ENCODE measurements around the gene SMCO1.
"Not testable (repeated sequence)": the region's sequence is repeated elsewhere in the genome, so short reads cannot be mapped to it uniquely, and the experiment has no call there.

SMCO1 gene

DNA sequence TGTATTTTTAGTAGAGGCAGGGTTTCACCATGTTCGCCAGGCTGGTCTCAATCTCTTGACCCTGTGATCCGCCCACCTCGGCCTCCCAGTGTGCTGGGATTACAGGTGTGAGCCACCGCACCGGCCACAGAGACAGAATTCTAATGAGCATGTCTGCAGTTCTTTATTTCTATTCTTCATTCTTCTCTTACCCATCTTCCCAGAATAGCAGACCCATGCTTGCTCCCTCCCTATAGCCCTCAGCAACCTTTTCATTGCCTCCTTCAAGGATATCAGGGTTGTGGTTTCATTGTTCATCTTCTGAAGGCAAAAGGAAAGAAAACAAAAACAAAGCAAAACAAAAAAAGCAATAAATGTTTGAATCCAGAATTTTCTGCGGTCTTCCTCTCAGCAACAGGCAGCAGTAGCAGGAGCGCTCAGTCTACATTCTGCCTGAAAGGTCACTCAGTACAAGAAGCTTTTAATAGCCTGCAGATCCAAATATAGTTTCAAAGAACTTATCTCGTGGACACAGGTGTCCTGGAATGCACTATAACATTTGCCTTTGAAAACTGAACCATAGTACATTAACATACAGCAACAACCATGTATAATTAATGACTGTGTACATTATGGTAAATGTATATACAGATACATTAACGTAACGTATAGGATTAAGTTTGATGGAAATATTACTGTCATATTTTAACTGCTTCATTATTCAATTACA is at the start of gene SMCO1:
Gene SMCO1, minus strand, starts transcription at position 434 of the 709 bp plus-strand sequence. Its CDS starts 137 bp downstream, at position 297.
- Histone ChIP-seq H3K27me3 (ENCODE audit: control insufficient read depth in 2 of 2, insufficient read depth in 2 of 2, low read length in 2 of 2) (no peaks in the 10 kb centered on the region), H3K4me3 (ENCODE audit: low read length in 2 of 2) (no peak within 1 kb of the TSS), H3K9me3 (ENCODE audit: control insufficient read depth in 2 of 2, low read length in 2 of 2) (peaks cover 10 to 21% of the 10 kb centered on the region in 2 donors), H3K9ac (ENCODE audit: low read depth in 1 of 2, low read length in 2 of 2) (no peak within 1 kb of the TSS), H3K27ac (ENCODE audit: low read depth in 2 of 2, low read length in 2 of 2) (no peak within 1 kb of the TSS), H3K4me1 (ENCODE audit: control insufficient read depth in 2 of 2, insufficient read depth in 2 of 2, low read length in 2 of 2) (no peaks in the 10 kb centered on the region), H3K36me3 (ENCODE audit: control insufficient read depth in 2 of 2, insufficient read depth in 2 of 2, low read length in 2 of 2) (no peaks in the 10 kb centered on the region)

GRCh38 chr3:196563721-196564225 is 48.6 kb upstream of the SMCO1 start:
- Histone ChIP-seq H3K27ac (ENCODE audit: low read depth in 2 of 2, low read length in 2 of 2) (no peak overlapping the region), H3K4me1 (ENCODE audit: control insufficient read depth in 2 of 2, insufficient read depth in 2 of 2, low read length in 2 of 2) (peaks cover 6 to 11% of the 10 kb centered on the region in 2 donors), H3K36me3 (ENCODE audit: control insufficient read depth in 2 of 2, insufficient read depth in 2 of 2, low read length in 2 of 2) (peaks cover 3 to 14% of the 10 kb centered on the region in 2 donors), H3K9ac (ENCODE audit: low read depth in 1 of 2, low read length in 2 of 2) (no peak overlapping the region), H3K9me3 (ENCODE audit: control insufficient read depth in 2 of 2, low read length in 2 of 2) (no peaks in the 10 kb centered on the region), H3K27me3 (ENCODE audit: control insufficient read depth in 2 of 2, insufficient read depth in 2 of 2, low read length in 2 of 2) (no peaks in the 10 kb centered on the region), H3K4me3 (ENCODE audit: low read length in 2 of 2) (no peak overlapping the region)

DNA sequence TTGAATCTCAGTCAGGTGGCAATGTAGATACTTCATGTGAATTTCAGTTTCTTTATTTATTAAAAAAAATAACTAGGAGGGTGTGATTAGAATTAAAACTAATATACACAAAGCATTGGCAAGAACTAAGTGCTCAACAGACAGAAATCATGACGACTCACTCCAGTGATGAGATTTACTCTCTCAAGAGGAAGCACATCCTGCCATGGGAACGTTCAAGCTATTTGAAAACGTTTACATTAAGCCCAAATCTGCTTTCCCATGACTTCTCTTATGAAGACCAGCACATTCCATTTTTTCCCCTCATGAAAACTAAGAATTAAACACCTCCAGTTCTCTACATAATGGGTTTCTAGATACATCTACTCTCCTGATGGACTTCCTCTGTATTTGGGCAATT is 44.7 kb upstream of the SMCO1 start:
- no peaks in the 10 kb centered on the region for H3K4me1 ChIP-seq (ENCODE audit: control insufficient read depth in 2 of 2, insufficient read depth in 2 of 2, low read length in 2 of 2)
- no peak overlapping the region for H3K9ac ChIP-seq (ENCODE audit: low read depth in 1 of 2, low read length in 2 of 2)
- no peak overlapping the region for H3K27ac ChIP-seq (ENCODE audit: low read depth in 2 of 2, low read length in 2 of 2)
- H3K4me3 ChIP-seq (ENCODE audit: low read length in 2 of 2): no peak overlapping the region
- H3K27me3 ChIP-seq (ENCODE audit: control insufficient read depth in 2 of 2, insufficient read depth in 2 of 2, low read length in 2 of 2): no peaks in the 10 kb centered on the region
- H3K9me3 ChIP-seq (ENCODE audit: control insufficient read depth in 2 of 2, low read length in 2 of 2): no peaks in the 10 kb centered on the region
- peaks cover 3 to 14% of the 10 kb centered on the region in 2 donors for H3K36me3 ChIP-seq (ENCODE audit: control insufficient read depth in 2 of 2, insufficient read depth in 2 of 2, low read length in 2 of 2)

- H3K4me1 ChIP-seq (ENCODE audit: control insufficient read depth in 2 of 2, insufficient read depth in 2 of 2, low read length in 2 of 2): no peaks in the 10 kb centered on the region
- peaks cover 6 to 14% of the 10 kb centered on the region in 2 donors for H3K36me3 ChIP-seq (ENCODE audit: control insufficient read depth in 2 of 2, insufficient read depth in 2 of 2, low read length in 2 of 2)
- H3K4me3 ChIP-seq (ENCODE audit: low read length in 2 of 2): no peak overlapping the region
- no peaks in the 10 kb centered on the region for H3K9me3 ChIP-seq (ENCODE audit: control insufficient read depth in 2 of 2, low read length in 2 of 2)
- no peak overlapping the region for H3K9ac ChIP-seq (ENCODE audit: low read depth in 1 of 2, low read length in 2 of 2)
- no peaks in the 10 kb centered on the region for H3K27me3 ChIP-seq (ENCODE audit: control insufficient read depth in 2 of 2, insufficient read depth in 2 of 2, low read length in 2 of 2)
- H3K27ac ChIP-seq (ENCODE audit: low read depth in 2 of 2, low read length in 2 of 2): no peak overlapping the region
These were observed 43.3 kb upstream of the SMCO1 start for GRCh38 chr3:196558476-196558875.

DNA sequence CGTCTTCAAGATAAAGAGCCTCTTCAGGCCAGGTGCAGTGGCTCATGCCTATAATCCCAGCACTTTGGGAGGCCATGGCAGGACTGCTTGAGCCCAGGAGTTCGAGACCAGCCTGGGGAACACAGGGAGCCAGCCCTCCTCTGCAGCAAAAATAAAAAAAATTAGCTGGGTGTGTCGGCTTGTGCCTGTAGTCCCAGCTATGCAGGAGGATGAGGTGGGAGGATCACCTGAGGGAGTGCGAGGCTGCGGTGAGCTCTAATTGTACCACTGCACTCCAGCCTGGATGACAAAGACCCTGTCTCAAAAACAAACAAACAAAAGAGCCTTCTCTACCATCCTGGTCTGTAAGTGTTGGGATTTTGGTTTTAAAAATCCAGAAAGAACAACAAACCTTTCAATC is 42.1 kb upstream of the SMCO1 start:
- Histone ChIP-seq H3K27me3 (ENCODE audit: control insufficient read depth in 2 of 2, insufficient read depth in 2 of 2, low read length in 2 of 2) (no peaks in the 10 kb centered on the region), H3K36me3 (ENCODE audit: control insufficient read depth in 2 of 2, insufficient read depth in 2 of 2, low read length in 2 of 2) (peaks cover 6 to 14% of the 10 kb centered on the region in 2 donors)

GRCh38 chr3:196555295-196555694 is 40.1 kb upstream of the SMCO1 start:
- H3K27ac ChIP-seq (ENCODE audit: low read depth in 2 of 2, low read length in 2 of 2): no peak overlapping the region
- no peaks in the 10 kb centered on the region for H3K4me1 ChIP-seq (ENCODE audit: control insufficient read depth in 2 of 2, insufficient read depth in 2 of 2, low read length in 2 of 2)
- no peak overlapping the region for H3K4me3 ChIP-seq (ENCODE audit: low read length in 2 of 2)
- H3K9ac ChIP-seq (ENCODE audit: low read depth in 1 of 2, low read length in 2 of 2): no peak overlapping the region
- H3K27me3 ChIP-seq (ENCODE audit: control insufficient read depth in 2 of 2, insufficient read depth in 2 of 2, low read length in 2 of 2): no peaks in the 10 kb centered on the region
- no peaks in the 10 kb centered on the region for H3K9me3 ChIP-seq (ENCODE audit: control insufficient read depth in 2 of 2, low read length in 2 of 2)
- H3K36me3 ChIP-seq (ENCODE audit: control insufficient read depth in 2 of 2, insufficient read depth in 2 of 2, low read length in 2 of 2): peaks cover 3 to 5% of the 10 kb centered on the region in 2 donors

More for the DNA sequence above, 42.1 kb upstream of the SMCO1 start:
- Histone ChIP-seq H3K9ac (ENCODE audit: low read depth in 1 of 2, low read length in 2 of 2) (no peak overlapping the region), H3K4me3 (ENCODE audit: low read length in 2 of 2) (no peak overlapping the region), H3K4me1 (ENCODE audit: control insufficient read depth in 2 of 2, insufficient read depth in 2 of 2, low read length in 2 of 2) (no peaks in the 10 kb centered on the region), H3K9me3 (ENCODE audit: control insufficient read depth in 2 of 2, low read length in 2 of 2) (no peaks in the 10 kb centered on the region), H3K27ac (ENCODE audit: low read depth in 2 of 2, low read length in 2 of 2) (no peak overlapping the region)

- H3K36me3 ChIP-seq (ENCODE audit: control insufficient read depth in 2 of 2, insufficient read depth in 2 of 2, low read length in 2 of 2): peaks cover 3 to 4% of the 10 kb centered on the region in 2 donors
- no peaks in the 10 kb centered on the region for H3K27me3 ChIP-seq (ENCODE audit: control insufficient read depth in 2 of 2, insufficient read depth in 2 of 2, low read length in 2 of 2)
- no peaks in the 10 kb centered on the region for H3K4me1 ChIP-seq (ENCODE audit: control insufficient read depth in 2 of 2, insufficient read depth in 2 of 2, low read length in 2 of 2)
- H3K9ac ChIP-seq (ENCODE audit: low read depth in 1 of 2, low read length in 2 of 2): no peak overlapping the region
- no peak overlapping the region for H3K27ac ChIP-seq (ENCODE audit: low read depth in 2 of 2, low read length in 2 of 2)
- no peaks in the 10 kb centered on the region for H3K9me3 ChIP-seq (ENCODE audit: control insufficient read depth in 2 of 2, low read length in 2 of 2)
- no peak overlapping the region for H3K4me3 ChIP-seq (ENCODE audit: low read length in 2 of 2)
These were observed 39.1 kb upstream of the SMCO1 start for GRCh38 chr3:196554205-196554604.

DNA sequence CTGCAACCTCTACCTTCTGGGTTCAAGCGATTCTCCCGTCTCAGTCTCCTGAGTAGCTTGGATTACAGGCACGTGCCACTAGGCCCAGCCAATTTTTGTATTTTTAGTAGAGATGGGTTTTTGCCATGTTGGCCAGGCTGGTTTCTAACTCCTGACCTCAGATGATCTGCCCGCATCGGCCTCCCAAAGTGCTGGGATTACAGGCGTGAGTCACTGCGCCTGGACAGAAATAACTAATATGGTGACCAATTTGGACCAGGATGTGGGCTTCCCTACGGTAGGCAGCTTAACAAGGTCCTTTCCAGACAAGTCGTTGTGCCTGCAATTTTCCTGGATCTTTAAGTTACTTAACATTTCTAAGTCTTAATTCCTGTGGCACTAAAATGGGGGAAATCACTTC is 38.4 kb upstream of the SMCO1 start:
- H3K36me3 ChIP-seq (ENCODE audit: control insufficient read depth in 2 of 2, insufficient read depth in 2 of 2, low read length in 2 of 2): peaks cover 0 to 3% of the 10 kb centered on the region in 2 donors
- no peak overlapping the region for H3K27ac ChIP-seq (ENCODE audit: low read depth in 2 of 2, low read length in 2 of 2)
- H3K9ac ChIP-seq (ENCODE audit: low read depth in 1 of 2, low read length in 2 of 2): no peak overlapping the region
- no peaks in the 10 kb centered on the region for H3K4me1 ChIP-seq (ENCODE audit: control insufficient read depth in 2 of 2, insufficient read depth in 2 of 2, low read length in 2 of 2)
- H3K27me3 ChIP-seq (ENCODE audit: control insufficient read depth in 2 of 2, insufficient read depth in 2 of 2, low read length in 2 of 2): no peaks in the 10 kb centered on the region
- H3K4me3 ChIP-seq (ENCODE audit: low read length in 2 of 2): no peak overlapping the region
- H3K9me3 ChIP-seq (ENCODE audit: control insufficient read depth in 2 of 2, low read length in 2 of 2): no peaks in the 10 kb centered on the region

- Histone ChIP-seq H3K4me3 (ENCODE audit: low read length in 2 of 2) (no peak overlapping the region), H3K9ac (ENCODE audit: low read depth in 1 of 2, low read length in 2 of 2) (no peak overlapping the region), H3K27me3 (ENCODE audit: control insufficient read depth in 2 of 2, insufficient read depth in 2 of 2, low read length in 2 of 2) (no peaks in the 10 kb centered on the region), H3K27ac (ENCODE audit: low read depth in 2 of 2, low read length in 2 of 2) (no peak overlapping the region), H3K36me3 (ENCODE audit: control insufficient read depth in 2 of 2, insufficient read depth in 2 of 2, low read length in 2 of 2) (peaks cover 0 to 3% of the 10 kb centered on the region in 2 donors), H3K4me1 (ENCODE audit: control insufficient read depth in 2 of 2, insufficient read depth in 2 of 2, low read length in 2 of 2) (no peaks in the 10 kb centered on the region), H3K9me3 (ENCODE audit: control insufficient read depth in 2 of 2, low read length in 2 of 2) (no peaks in the 10 kb centered on the region)
These were observed 37.1 kb upstream of the SMCO1 start for GRCh38 chr3:196552253-196552652.

GRCh38 chr3:196550172-196550571 is 35.0 kb upstream of the SMCO1 start:
- H3K27me3 ChIP-seq (ENCODE audit: control insufficient read depth in 2 of 2, insufficient read depth in 2 of 2, low read length in 2 of 2); H3K4me1 ChIP-seq (ENCODE audit: control insufficient read depth in 2 of 2, insufficient read depth in 2 of 2, low read length in 2 of 2); H3K9me3 ChIP-seq (ENCODE audit: control insufficient read depth in 2 of 2, low read length in 2 of 2); H3K27ac ChIP-seq (ENCODE audit: low read depth in 2 of 2, low read length in 2 of 2); H3K36me3 ChIP-seq (ENCODE audit: control insufficient read depth in 2 of 2, insufficient read depth in 2 of 2, low read length in 2 of 2); H3K4me3 ChIP-seq (ENCODE audit: low read length in 2 of 2); H3K9ac ChIP-seq (ENCODE audit: low read depth in 1 of 2, low read length in 2 of 2): not testable (repeated sequence)
